Stimulated activated CD4-positive, alpha-beta T cell treated with anti-CD3 and anti-CD28 coated beads, Interleukin-12 subunit alpha, Interleukin-12 subunit beta, amount 100 ng/mL, for 24 hours (primary cell): ENCODE measurements around the gene F10.

Experiments
- DNase-seq, 2 experiments: peaks; one replicate each; pipeline ENCODE4 v3.0.0-alpha.2; 2020; ENCODE audit warnings: low read depth in 2 of 2

F10 gene

DNA sequence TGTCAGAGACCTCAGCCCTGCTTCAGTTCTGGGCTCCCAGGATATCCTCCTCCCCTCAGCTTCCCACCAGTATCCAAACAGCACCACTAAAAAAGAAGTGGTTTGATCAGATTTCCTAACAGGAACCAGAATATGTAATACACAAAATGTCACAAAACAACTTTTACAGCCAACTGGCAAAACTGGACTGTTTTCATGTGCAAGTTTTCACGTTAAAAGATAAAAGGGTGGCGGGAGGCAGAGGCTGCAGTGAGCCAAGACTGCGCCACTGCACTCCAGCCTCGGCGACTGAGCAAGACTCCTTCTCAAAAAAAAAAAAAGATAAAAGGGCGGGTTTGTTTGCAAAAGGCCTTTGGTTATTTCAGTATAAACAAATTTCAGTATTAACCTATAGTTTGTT lies 72.8 kb downstream of the F10 start:
- DNase-seq: no peak

DNA sequence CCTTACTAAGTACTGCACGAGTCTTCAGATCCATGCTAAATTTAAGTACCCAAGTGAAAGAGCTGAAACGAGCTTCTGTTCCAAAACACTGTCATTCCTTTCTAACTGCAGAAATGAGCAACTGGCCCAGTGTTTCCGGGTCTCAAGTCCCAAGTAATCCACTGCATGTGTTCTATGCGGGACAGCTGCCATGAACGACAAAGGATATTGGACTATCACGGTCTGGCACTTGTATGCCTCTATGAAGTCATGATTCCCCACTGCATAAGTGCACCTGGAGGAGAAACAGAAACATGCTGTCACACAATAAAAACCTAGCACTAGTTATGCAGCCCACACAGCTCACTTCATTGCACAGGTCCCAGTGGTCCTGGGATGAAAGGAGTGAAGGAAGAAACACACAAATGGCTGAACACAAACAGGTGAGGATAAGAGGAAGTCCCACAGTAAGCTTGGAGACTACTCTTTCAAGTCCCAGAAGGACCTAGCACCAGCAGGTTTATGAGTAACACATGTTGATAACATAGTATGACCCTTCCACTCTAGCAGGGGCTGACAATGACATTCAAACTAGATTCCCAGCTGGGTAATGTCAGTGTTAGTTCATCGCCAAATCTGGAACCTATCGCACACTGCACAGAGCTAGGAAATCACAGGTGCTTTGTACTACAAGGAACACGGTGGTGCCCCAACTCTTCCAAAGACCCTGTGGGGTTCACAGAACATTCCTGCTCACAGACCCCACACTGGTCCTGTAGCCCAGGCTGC lies 74.6 kb downstream of the F10 start:
- DNase-seq: no peak
